Body of pancreas (tissue), 4 donors: ENCODE results near the gene ABI3BP. TPM values are rescaled to one million over a fixed set of nuclear protein-coding genes. Genes with fewer than 3 reads are reported as not detected.

Experiments used
- ATAC-seq: fragments of 150-250 bp; one replicate; pipeline ENCODE4 v1.9.1; 2016
- DNase-seq, 4 donors: peaks; one replicate each; pipeline ENCODE4 v3.0.0-alpha.2; 2019
- H3K27ac ChIP-seq, 4 donors: fragments of 200-600 bp; sonication (generic); 1 replicate in 3 of 4; 2 replicates in 1 of 4; pipeline versions ENCODE4 v1.5.1 to v1.6.1; 2016 to 2019; ENCODE audit warnings: mild to moderate bottlenecking in 1 of 4, mixed read lengths in 1 of 4, moderate library complexity in 1 of 4
- H3K27me3 ChIP-seq, 2 donors: fragments of 200-600 bp; sonication (generic); one replicate each; pipeline ENCODE4 v1.6.0; 2016; ENCODE audit warnings: mild to moderate bottlenecking in 1 of 2
- H3K36me3 ChIP-seq, 2 donors: fragments of 200-600 bp; sonication (generic); replicated peaks in 1 of 2; 2 replicates each; pipeline ENCODE4 v1.5.1; 2016; ENCODE audit warnings: low read depth in 2 of 2; ENCODE audit not compliant: insufficient read depth in 1 of 2
- H3K4me1 ChIP-seq: fragments of 200-600 bp; sonication (generic); one replicate; pipeline ENCODE4 v1.6.0; 2016
- H3K4me3 ChIP-seq, 2 donors: fragments of 200-600 bp; sonication (generic); 1 replicate in 1 of 2; 2 replicates in 1 of 2; pipeline ENCODE4 v1.5.1; 2016 to 2019
- H3K9me3 ChIP-seq, 3 donors: fragments of 200-600 bp; sonication (generic); 1 replicate in 2 of 3; 2 replicates in 1 of 3; pipeline ENCODE4 v1.5.1; 2016
- POLR2A ChIP-seq, 3 donors: fragments of 450-650 bp; IDR thresholded peaks; one replicate each; pipeline ENCODE4 v1.6.1; 2016; ENCODE audit warnings: antibody characterized with exemption in 3 of 3, mild to moderate bottlenecking in 2 of 3
- WGBS, 2 donors: methylation state at CpG; one replicate each; pipeline ENCODE4 v1.1.5; 2017; 5-methylcytosine and 5-hydroxymethylcytosine counted together
- intact Hi-C: fragments of 100-400 bp; cut with DNase I; formaldehyde crosslinking; loops from one replicate; pipeline ENCODE4 v1.15.1; 2023
- total RNA-seq, 2 donors: library from RNA; depleted of rRNA; stranded (reverse); fragments of >200 nt; gene quantifications; one replicate each; pipeline ENCODE4 v1.1.0, GENCODE V29; 2016
- TF ChIP-seq, protein P1 (sequence below), 7 experiments: fragments of 450-650 bp in 4 of 7; fragments of 200-600 bp in 3 of 7; sonication (generic) in 3 of 7; IDR thresholded peaks; one replicate each; pipeline ENCODE4 v1.5.1; 2016 to 2019; ENCODE audit warnings: antibody characterized with exemption in 7 of 7

Gene ABI3BP
- total RNA-seq, 2 donors from 2014 or later: 9.3 to 19.8 TPM

DNA sequence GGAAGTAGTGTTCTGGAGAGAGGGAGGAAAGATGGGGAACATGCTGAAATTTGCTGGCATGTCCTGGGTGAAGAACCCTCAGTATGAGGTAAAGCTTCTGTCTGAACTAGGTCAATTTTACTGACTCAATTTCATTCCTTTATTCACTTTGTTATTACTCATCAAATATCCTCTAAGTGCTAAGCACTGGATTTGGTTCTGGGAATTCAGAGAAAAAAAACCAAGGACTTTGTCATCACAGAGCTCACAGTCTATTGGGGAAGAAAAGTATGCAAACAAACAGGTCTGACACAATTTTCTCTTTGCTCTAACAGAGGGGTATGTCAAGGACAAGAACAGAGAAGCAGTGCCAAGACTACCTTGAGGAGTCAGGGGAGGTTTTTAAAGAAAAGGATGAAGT, 215.9 kb downstream of the ABI3BP start:
- TF ChIP-seq, protein P1, sequence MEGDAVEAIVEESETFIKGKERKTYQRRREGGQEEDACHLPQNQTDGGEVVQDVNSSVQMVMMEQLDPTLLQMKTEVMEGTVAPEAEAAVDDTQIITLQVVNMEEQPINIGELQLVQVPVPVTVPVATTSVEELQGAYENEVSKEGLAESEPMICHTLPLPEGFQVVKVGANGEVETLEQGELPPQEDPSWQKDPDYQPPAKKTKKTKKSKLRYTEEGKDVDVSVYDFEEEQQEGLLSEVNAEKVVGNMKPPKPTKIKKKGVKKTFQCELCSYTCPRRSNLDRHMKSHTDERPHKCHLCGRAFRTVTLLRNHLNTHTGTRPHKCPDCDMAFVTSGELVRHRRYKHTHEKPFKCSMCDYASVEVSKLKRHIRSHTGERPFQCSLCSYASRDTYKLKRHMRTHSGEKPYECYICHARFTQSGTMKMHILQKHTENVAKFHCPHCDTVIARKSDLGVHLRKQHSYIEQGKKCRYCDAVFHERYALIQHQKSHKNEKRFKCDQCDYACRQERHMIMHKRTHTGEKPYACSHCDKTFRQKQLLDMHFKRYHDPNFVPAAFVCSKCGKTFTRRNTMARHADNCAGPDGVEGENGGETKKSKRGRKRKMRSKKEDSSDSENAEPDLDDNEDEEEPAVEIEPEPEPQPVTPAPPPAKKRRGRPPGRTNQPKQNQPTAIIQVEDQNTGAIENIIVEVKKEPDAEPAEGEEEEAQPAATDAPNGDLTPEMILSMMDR (IDR thresholded peaks at IDR 0.05): no peak
- Histone ChIP-seq H3K27me3 (no peaks in the 10 kb centered on the region), H3K4me3 (no peak overlapping the region), H3K27ac (no peak overlapping the region), H3K4me1 (no peaks in the 10 kb centered on the region), H3K9me3 (no peaks in the 10 kb centered on the region), H3K36me3 (no peaks in the 10 kb centered on the region)
- ATAC-seq: no peak
- intact Hi-C loops: no loop called here
- no peak for DNase-seq

DNA sequence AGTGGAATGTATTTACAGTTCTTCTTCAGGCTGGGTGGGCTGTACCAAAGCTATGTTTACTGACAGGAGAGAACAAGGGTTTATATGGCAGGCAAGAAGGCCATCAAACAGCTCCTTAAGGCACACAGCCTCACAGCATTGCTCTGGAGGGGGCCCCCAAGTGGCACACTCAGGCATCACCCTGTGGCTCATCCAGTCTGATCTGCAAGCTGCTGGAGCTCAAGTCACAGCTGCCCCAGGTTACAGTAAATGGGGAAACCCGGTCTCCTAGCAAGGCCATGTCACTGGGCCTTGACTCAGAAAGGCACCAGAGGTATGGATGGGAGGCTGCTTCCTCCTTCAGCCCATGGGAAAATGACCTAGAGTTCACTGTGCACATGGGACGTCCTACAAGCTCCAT, 216.5 kb downstream of the ABI3BP start:
- Histone ChIP-seq H3K4me3 (no peak overlapping the region), H3K9me3 (no peaks in the 10 kb centered on the region), H3K27me3 (no peaks in the 10 kb centered on the region), H3K4me1 (no peaks in the 10 kb centered on the region), H3K27ac (no peak overlapping the region), H3K36me3 (no peaks in the 10 kb centered on the region)
- intact Hi-C loops: no loop called here
- DNase-seq (no peak), ATAC-seq (no peak)
- TF ChIP-seq POLR2A (IDR thresholded peaks at IDR 0.05): no peak
- TF ChIP-seq, protein P1 (IDR thresholded peaks at IDR 0.05): no peak
- 64 to 75% methylated on average over 2 of the region's 2 CpGs for WGBS, 2 donors

DNA sequence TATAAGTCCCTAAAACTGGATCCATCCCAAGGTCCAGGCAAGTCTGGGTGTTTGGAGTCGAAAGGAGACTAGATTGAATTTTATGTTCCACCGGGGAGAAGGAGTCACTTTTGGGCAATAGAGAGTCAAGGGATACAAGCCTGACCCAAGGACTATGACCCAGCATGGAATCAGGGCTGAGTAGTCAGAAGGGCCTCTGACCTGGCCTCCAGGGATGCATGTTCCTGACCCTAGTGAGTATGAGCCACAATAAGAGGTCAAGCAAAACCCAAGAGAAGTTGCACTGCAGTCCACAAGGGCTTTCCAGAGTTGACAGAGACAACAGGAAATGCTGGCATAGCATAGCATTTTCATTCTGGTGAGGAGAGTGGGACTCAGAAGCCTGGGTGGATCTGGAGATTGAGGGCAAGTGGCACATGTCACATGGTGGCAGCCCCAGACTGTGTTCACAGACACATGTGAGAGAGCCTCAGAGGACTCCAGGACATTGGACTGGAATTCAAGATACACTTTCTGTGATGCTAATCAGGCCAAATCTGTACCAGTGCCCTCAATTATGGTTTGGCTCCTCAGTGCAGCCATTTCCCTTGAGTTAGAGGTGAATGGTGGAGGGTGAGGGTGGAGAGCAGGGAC, 217.0 kb downstream of the ABI3BP start:
- Histone ChIP-seq H3K4me1 (no peaks in the 10 kb centered on the region), H3K27me3 (no peaks in the 10 kb centered on the region), H3K4me3 (no peak overlapping the region), H3K27ac (no peak overlapping the region), H3K36me3 (no peaks in the 10 kb centered on the region), H3K9me3 (no peaks in the 10 kb centered on the region)
- TF ChIP-seq POLR2A (IDR thresholded peaks at IDR 0.05): no peak
- TF ChIP-seq, protein P1 (IDR thresholded peaks at IDR 0.05): no peak
- ATAC-seq (no peak), DNase-seq (no peak)
- 95 to 96% methylated on average over 2 of the region's 2 CpGs for WGBS, 2 donors
- intact Hi-C loops: no loop called here

DNA sequence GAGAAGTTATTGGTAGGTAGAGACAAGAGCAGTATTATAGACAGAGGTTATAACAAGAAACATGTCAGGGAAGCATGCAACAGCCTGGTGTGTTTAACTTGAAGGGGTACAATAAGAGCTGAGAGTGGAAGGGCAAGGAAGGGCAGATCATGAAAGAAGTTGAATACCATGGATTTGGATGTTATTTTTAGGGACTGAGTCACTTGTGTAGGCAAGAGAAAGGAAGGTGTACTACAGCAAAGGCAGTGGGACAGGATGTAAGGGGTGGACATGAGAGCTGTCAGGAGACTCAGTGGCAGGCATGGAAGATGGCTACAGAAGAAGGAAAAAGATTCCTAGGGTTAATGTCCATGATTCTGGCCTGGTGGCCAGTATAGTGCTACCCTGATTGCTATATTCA, 217.6 kb downstream of the ABI3BP start:
- ATAC-seq: no peak
- intact Hi-C loops: no loop called here

DNA sequence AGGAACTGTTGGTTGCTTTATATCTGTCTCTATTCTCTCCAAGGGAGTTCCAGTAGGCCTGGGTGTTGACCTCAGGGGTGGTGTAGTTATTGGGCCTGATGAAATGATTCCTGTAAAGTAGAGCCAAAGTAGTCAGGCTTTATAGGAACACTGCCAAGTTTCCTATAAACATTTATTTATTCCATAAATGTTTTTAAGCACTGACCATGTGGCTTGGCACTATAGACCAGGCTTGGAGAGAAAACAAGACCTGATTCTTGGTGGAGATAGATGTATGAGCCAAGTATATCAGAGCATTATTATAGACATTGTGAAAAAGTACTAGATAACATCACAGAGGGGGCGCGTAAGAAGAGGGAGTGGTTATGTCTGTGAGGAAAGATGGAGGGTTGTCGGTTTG, 218.0 kb downstream of the ABI3BP start:
- Histone ChIP-seq H3K36me3 (no peaks in the 10 kb centered on the region), H3K9me3 (no peaks in the 10 kb centered on the region), H3K27ac (no peak overlapping the region), H3K4me1 (no peaks in the 10 kb centered on the region), H3K4me3 (no peak overlapping the region), H3K27me3 (no peaks in the 10 kb centered on the region)
- no peak for ATAC-seq
- 88 to 91% methylated on average over 3 of the region's 3 CpGs for whole genome bisulfite sequencing, 2 donors
- TF ChIP-seq, protein P1 (IDR thresholded peaks at IDR 0.05): no peak
- TF ChIP-seq POLR2A (IDR thresholded peaks at IDR 0.05): no peak
- DNase-seq: no peak
- intact Hi-C loops: no loop called here

More for the DNA sequence above, 217.6 kb downstream of the ABI3BP start:
- Histone ChIP-seq H3K9me3 (no peaks in the 10 kb centered on the region), H3K27me3 (no peaks in the 10 kb centered on the region), H3K4me1 (no peaks in the 10 kb centered on the region), H3K4me3 (no peak overlapping the region), H3K27ac (no peak overlapping the region), H3K36me3 (no peaks in the 10 kb centered on the region)
- DNase-seq: no peak
- no peak for TF ChIP-seq POLR2A (IDR thresholded peaks at IDR 0.05)
- TF ChIP-seq, protein P1 (IDR thresholded peaks at IDR 0.05): no peak
